SK-N-SH (cell line): Measurements from ENCODE around the gene ZNF609.

ENCODE experiments used
- EP300 ChIP-seq, 2 experiments: IDR thresholded peaks; 2 replicates each; pipeline versions ENCODE4 v1.4.0 to v1.6.1; 2012; ENCODE audit warnings: borderline replicate concordance in 1 of 2, low read depth in 1 of 2, low read length in 1 of 2
- EZH2phosphoT487 ChIP-seq: fragments of 200-600 bp; sonication (generic); IDR thresholded peaks from 2 replicates; pipeline ENCODE4 v1.6.1; 2017; ENCODE audit warnings: low read depth, mixed run types, mild to moderate bottlenecking, antibody characterized with exemption, moderate library complexity, borderline replicate concordance
- FOXJ3 ChIP-seq: sonication (generic); formaldehyde crosslinking; IDR thresholded peaks from 2 replicates; pipeline ENCODE4 v1.5.1; 2020; ENCODE audit warnings: mild to moderate bottlenecking, missing genetic modification reagents
- RCOR1 ChIP-seq: fragments of 150-350 bp; IDR thresholded peaks from 2 replicates; pipeline ENCODE4 v1.6.1; 2017; ENCODE audit warnings: antibody characterized with exemption, low read length
- TF ChIP-seq, protein P1 (sequence below): fragments of 200-600 bp; sonication (generic); IDR thresholded peaks from 2 replicates; pipeline ENCODE4 v1.6.1; 2017; ENCODE audit warnings: antibody characterized with exemption, mild to moderate bottlenecking, moderate library complexity
- TF ChIP-seq, protein P2 (sequence below): IDR thresholded peaks from 2 replicates; pipeline ENCODE4 v1.4.0; 2012; ENCODE audit warnings: low read depth
- TF ChIP-seq, protein P3 (sequence below): IDR thresholded peaks from 2 replicates; pipeline ENCODE4 v1.4.0; 2012; ENCODE audit warnings: low read depth, borderline replicate concordance

DNA sequence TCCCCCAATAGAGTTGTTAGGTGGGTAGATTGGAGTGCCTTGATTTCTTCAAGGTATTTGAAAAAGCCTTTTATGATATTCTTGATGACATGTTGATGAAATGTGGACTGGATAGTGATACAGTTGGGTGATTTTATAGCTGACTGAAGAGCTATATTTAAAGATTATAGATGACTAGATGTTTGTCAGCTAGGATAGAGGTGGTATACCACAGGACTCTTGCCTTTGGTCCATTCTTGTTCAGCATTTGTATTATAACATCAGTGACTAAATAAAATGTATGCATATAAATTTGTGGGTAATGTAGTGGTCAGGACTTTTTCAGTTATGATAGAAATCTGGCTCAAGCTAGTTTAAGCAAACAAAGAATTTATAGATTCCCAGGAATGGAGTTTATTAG is 143.9 kb downstream of the ZNF609 start:
- TF ChIP-seq, protein P1, sequence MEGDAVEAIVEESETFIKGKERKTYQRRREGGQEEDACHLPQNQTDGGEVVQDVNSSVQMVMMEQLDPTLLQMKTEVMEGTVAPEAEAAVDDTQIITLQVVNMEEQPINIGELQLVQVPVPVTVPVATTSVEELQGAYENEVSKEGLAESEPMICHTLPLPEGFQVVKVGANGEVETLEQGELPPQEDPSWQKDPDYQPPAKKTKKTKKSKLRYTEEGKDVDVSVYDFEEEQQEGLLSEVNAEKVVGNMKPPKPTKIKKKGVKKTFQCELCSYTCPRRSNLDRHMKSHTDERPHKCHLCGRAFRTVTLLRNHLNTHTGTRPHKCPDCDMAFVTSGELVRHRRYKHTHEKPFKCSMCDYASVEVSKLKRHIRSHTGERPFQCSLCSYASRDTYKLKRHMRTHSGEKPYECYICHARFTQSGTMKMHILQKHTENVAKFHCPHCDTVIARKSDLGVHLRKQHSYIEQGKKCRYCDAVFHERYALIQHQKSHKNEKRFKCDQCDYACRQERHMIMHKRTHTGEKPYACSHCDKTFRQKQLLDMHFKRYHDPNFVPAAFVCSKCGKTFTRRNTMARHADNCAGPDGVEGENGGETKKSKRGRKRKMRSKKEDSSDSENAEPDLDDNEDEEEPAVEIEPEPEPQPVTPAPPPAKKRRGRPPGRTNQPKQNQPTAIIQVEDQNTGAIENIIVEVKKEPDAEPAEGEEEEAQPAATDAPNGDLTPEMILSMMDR, result no peak
- no peak for TF ChIP-seq EZH2phosphoT487
- TF ChIP-seq, protein P2, sequence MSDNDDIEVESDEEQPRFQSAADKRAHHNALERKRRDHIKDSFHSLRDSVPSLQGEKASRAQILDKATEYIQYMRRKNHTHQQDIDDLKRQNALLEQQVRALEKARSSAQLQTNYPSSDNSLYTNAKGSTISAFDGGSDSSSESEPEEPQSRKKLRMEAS, result no peak
- TF ChIP-seq FOXJ3 (CRISPR knock-in tag), result no peak
- TF ChIP-seq, protein P3, sequence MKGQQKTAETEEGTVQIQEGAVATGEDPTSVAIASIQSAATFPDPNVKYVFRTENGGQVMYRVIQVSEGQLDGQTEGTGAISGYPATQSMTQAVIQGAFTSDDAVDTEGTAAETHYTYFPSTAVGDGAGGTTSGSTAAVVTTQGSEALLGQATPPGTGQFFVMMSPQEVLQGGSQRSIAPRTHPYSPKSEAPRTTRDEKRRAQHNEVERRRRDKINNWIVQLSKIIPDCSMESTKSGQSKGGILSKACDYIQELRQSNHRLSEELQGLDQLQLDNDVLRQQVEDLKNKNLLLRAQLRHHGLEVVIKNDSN, result no peak
- TF ChIP-seq RCOR1, result no peak
- no peak for TF ChIP-seq EP300 (IDR thresholded peaks at IDR 0.05; ENCODE audit: borderline replicate concordance in 1 of 2, low read depth in 1 of 2, low read length in 1 of 2)
